Measurements from ENCODE around the gene COL15A1.
"Not testable (repeated sequence)": the region's sequence is repeated elsewhere in the genome, so short reads cannot be mapped to it uniquely, and the experiment has no call there.

COL15A1 gene

DNA sequence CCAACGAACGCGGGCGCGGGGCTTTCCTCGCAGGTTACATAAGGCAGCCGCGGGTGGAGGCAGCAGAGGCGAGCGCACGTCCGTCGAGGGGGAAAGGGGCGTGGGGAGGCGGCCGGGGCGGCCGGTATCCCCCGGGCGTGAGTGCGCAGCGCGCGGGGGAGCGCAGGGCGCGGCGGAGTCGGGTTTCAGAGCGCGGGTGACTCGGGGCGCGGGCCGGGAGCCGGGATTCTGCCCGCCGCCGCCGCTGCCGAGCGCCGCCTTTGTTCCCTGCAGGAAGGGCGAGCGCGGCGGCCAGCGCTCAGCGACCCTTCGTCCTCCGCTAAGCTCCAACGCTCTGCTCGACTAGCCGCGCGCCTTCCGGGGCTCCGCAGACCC is at the start of gene COL15A1:
Gene COL15A1, plus strand, starts transcription at position 226 of the 375 bp plus-strand sequence. CDS start 155 bp downstream, outside the sequence.
- DNase-seq (ENCODE audit: low read depth, low spot score), result peak; percentile 58

GRCh38 chr9:98894171-98894570 is 49.5 kb upstream of the COL15A1 start:
- DNase-seq (ENCODE audit: low read depth, low spot score), result no peak

GRCh38 chr9:98894761-98895160 is 48.9 kb upstream of the COL15A1 start:
- DNase-seq (ENCODE audit: low read depth, low spot score), result no peak

GRCh38 chr9:98896632-98897031 is 47.1 kb upstream of the COL15A1 start:
- DNase-seq (ENCODE audit: low read depth, low spot score), result no peak

- no peak for DNase-seq (ENCODE audit: low read depth, low spot score)
Observed at GRCh38 chr9:98897745-98898144, 46.0 kb upstream of the COL15A1 start.

- DNase-seq (ENCODE audit: low read depth, low spot score), result peak; percentile 89
Observed at GRCh38 chr9:98899408-98900056, 44.2 kb upstream of the COL15A1 start.

GRCh38 chr9:98900244-98900643 is 43.5 kb upstream of the COL15A1 start:
- DNase-seq (ENCODE audit: low read depth, low spot score), result no peak

GRCh38 chr9:98900725-98901124 is 43.0 kb upstream of the COL15A1 start:
- DNase-seq (ENCODE audit: low read depth, low spot score), result peak; percentile 50

- DNase-seq (ENCODE audit: low read depth, low spot score), result not testable (repeated sequence)
Observed at GRCh38 chr9:98901843-98902242, 41.9 kb upstream of the COL15A1 start.

GRCh38 chr9:98902516-98902915 is 41.2 kb upstream of the COL15A1 start:
- DNase-seq (ENCODE audit: low read depth, low spot score), result no peak

- no peak for DNase-seq (ENCODE audit: low read depth, low spot score)
Observed at GRCh38 chr9:98902925-98903324, 40.8 kb upstream of the COL15A1 start.

- no peak for DNase-seq (ENCODE audit: low read depth, low spot score)
Observed at GRCh38 chr9:98903961-98904411, 39.7 kb upstream of the COL15A1 start.

DNA sequence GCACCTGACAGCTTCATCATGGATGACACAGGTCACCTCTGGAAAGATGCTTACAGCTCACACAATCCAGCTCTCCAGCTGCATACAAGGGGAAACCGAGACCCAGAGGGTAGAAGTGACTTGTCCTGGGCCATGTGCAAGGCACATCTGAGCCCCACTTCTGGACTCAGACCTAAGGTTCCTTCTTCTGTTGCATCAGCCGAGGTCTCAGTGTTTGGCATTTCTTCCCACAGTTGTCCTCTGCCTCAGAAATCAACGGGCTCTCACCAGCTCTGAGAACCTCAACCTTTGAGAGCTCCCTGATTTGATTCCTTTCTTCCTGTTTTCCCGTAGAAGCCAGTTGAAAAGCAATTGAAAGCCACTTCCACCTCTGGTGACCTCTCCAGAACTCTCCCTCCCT is 38.7 kb upstream of the COL15A1 start:
- DNase-seq (ENCODE audit: low read depth, low spot score), result no peak

DNA sequence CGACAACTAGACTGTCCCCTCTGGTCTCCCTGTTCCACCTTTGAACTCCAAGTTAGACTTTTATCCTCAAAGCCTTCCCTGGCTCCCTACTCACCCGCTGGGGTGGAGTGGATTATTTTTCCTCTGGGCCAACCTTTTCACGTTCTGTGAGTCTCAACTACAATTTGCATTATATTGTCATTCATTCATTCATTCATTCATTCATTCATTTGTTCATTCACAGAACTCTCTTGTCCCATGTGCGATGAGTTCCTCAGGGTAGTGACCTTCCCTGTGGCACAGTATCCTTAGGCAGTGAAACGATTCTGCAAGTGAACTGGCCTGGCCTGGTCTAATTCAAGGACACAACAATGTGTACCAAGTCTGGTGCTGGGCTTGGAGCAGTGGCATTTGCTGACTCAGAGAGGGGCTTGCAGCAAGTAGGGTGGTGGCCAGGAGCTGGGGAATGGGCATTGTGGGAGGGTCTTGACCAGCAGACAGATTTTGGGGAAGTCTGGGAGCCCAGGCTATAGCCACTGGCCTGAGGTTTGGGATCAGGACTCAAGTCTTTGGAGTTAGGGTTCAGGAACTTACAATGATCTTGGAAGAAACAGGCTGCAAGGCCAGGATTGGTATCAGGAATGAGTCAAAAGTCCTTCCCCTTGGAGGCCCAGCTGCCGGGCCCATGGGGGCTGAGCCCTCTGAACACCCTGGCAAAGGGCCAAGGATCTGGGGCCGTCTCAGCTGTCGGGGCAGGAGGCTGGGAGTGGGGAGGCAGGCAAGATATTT is 37.2 kb upstream of the COL15A1 start:
- peak; percentile 34 for DNase-seq (ENCODE audit: low read depth, low spot score)

DNA sequence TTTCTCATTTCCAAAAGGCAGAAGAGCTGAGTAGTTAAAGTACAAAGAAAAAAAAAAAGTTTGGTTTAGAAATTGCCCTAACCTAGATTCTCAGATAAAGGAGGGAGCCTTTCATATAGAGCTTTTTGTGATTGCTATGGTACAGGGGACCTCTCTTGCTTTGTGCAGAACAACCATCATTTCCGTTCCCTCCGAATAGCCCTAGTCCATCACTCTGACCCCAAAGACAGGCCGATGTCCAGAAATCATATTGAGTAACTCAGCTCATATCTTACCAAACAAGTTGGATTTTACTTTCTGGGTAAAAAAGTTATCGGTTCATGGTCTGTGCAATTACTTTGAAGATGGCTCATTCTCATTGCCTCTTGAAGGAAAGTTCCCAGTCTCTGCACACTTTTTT is 36.7 kb upstream of the COL15A1 start:
- DNase-seq (ENCODE audit: low read depth, low spot score), result no peak

DNA sequence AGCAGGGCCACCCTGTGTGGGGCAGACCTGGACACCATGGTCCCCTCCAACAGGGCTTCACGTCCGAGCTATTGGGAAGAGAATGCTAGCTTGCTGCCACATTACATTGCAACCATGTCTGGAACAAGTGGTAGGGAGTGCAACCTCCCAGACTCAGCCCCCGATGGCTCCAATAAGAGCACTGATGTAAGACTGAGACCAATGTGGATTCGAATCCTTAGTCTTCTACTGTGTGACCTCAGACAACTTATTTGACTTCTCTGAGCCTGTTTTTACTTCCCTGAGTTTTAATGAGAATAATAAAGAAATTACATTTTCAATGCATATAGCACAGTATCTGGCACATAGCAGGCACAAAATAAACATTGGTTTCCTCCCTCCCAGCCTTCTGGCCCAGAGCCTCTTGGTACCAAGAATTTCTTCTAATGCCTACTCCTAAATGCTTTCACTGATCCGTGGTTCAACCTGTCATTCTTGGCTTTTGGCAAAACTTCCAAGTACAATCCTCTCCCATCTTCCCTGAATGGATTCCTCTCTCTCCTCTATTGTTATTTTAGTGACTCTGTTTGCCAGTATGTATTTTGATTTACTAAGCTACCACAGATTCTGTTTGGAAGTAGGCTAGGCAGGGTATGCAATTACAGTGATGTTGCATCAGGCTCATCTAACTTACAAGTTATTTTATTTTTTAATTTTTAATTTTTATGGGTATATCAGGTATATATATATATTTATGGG is 34.6 kb upstream of the COL15A1 start:
- DNase-seq (ENCODE audit: low read depth, low spot score), result peak; percentile 68

GRCh38 chr9:98909935-98910334 is 33.8 kb upstream of the COL15A1 start:
- DNase-seq (ENCODE audit: low read depth, low spot score), result no peak

- DNase-seq (ENCODE audit: low read depth, low spot score), result no peak
Observed at GRCh38 chr9:98911042-98911441, 32.7 kb upstream of the COL15A1 start.

GRCh38 chr9:98911738-98912137 is 32.0 kb upstream of the COL15A1 start:
- not testable (repeated sequence) for DNase-seq (ENCODE audit: low read depth, low spot score)

DNA sequence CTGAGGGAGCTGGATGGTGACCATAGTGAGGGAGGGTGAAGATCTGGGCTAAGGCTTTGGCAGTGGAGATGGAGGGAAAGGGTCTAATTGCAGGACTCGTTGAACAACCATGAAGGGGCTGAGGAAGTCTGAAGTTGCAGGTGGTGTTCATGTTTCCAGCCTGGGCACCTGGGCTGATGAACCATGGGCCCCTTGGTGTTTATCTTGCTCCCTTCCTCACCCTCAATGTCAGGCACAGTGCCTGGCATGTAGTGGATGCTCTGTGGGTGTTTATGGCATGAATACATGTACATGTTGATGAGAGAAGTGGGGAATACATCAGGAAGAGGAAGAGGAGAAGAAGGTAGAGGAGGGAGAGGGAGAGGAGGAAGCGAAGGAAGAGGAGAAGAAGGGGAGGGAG is 31.3 kb upstream of the COL15A1 start:
- DNase-seq (ENCODE audit: low read depth, low spot score), result no peak

- DNase-seq (ENCODE audit: low read depth, low spot score), result no peak
Observed at GRCh38 chr9:98913044-98913443, 30.7 kb upstream of the COL15A1 start.

DNA sequence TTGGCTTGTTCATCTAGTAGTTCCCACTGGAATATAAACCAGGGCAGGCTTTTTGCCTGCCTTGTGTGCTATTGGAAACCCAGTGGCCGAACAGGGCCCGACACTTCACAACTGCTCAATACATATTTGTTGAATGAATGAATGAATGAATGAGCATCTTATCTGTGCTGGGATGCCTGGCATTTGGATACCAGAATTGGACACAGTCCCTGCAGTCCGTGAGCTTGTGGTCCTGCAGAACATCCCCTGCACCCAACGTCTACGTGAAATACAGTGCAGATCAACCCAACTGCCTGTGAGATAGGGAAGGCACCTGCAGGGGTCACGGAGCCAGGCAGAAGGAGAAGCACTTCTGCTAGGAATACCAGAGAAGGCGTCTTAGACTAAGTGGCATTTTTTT is 30.0 kb upstream of the COL15A1 start:
- no peak for DNase-seq (ENCODE audit: low read depth, low spot score)
